Measurements from ENCODE around the gene ZC3H18.
A peak's percentile ranks its signal among the peaks of the same experiment; 100 is the strongest.

ZC3H18 gene

GRCh38 chr16:88570691-88571092 is 489 bp downstream of the ZC3H18 start:
- H3K36me3 ChIP-seq (ENCODE audit: control insufficient read depth, insufficient read depth, low read length, severe bottlenecking): peaks cover 12% of the 10 kb centered on the region
- no peaks in the 10 kb centered on the region for H3K27me3 ChIP-seq (replicated peaks; ENCODE audit: control insufficient read depth, insufficient read depth, low read length)
- no peaks in the 10 kb centered on the region for H3K9me3 ChIP-seq (ENCODE audit: control insufficient read depth, low read length)
- H3K4me1 ChIP-seq (ENCODE audit: control insufficient read depth, insufficient read depth, low read length): peaks cover 22% of the 10 kb centered on the region
- H3K4me3 ChIP-seq (ENCODE audit: low read length): peak overlapping the region; percentile 96
- peak; percentile 58 for DNase-seq (ENCODE audit: low read depth)
- peak overlapping the region; percentile 91 for H3K9ac ChIP-seq (ENCODE audit: low read length)

GRCh38 chr16:88575251-88575650 is 5.0 kb downstream of the ZC3H18 start:
- no peaks in the 10 kb centered on the region for H3K27me3 ChIP-seq (replicated peaks; ENCODE audit: control insufficient read depth, insufficient read depth, low read length)
- peaks cover 43% of the 10 kb centered on the region for H3K36me3 ChIP-seq (ENCODE audit: control insufficient read depth, insufficient read depth, low read length, severe bottlenecking)
- H3K4me3 ChIP-seq (ENCODE audit: low read length): no peak overlapping the region
- DNase-seq (ENCODE audit: low read depth): no peak
- H3K9ac ChIP-seq (ENCODE audit: low read length): no peak overlapping the region
- H3K9me3 ChIP-seq (ENCODE audit: control insufficient read depth, low read length): no peaks in the 10 kb centered on the region
- peaks cover 12% of the 10 kb centered on the region for H3K4me1 ChIP-seq (ENCODE audit: control insufficient read depth, insufficient read depth, low read length)

- no peak for DNase-seq (ENCODE audit: low read depth)
- no peaks in the 10 kb centered on the region for H3K9me3 ChIP-seq (ENCODE audit: control insufficient read depth, low read length)
- peaks cover 9% of the 10 kb centered on the region for H3K4me1 ChIP-seq (ENCODE audit: control insufficient read depth, insufficient read depth, low read length)
- H3K4me3 ChIP-seq (ENCODE audit: low read length): no peak overlapping the region
- H3K9ac ChIP-seq (ENCODE audit: low read length): no peak overlapping the region
- H3K36me3 ChIP-seq (ENCODE audit: control insufficient read depth, insufficient read depth, low read length, severe bottlenecking): peaks cover 53% of the 10 kb centered on the region
- H3K27me3 ChIP-seq (replicated peaks; ENCODE audit: control insufficient read depth, insufficient read depth, low read length): no peaks in the 10 kb centered on the region
Measured at GRCh38 chr16:88576307-88576706, 6.1 kb downstream of the ZC3H18 start.

DNA sequence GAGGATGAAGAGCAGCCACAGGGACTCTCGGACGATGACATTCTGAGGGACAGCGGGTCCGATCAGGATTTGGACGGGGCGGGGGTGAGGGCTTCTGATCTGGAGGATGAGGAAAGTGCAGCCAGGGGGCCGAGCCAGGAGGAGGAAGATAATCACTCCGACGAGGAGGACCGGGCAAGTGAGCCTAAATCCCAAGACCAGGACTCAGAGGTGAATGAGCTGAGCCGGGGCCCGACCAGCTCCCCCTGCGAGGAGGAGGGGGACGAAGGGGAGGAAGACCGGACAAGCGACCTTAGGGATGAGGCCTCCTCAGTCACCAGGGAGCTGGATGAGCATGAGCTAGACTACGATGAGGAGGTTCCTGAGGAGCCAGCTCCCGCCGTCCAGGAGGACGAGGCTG is 7.0 kb downstream of the ZC3H18 start:
- H3K4me1 ChIP-seq (ENCODE audit: control insufficient read depth, insufficient read depth, low read length): peaks cover under 1% of the 10 kb centered on the region
- H3K9ac ChIP-seq (ENCODE audit: low read length): no peak overlapping the region
- H3K36me3 ChIP-seq (ENCODE audit: control insufficient read depth, insufficient read depth, low read length, severe bottlenecking): peaks cover 59% of the 10 kb centered on the region
- no peak for DNase-seq (ENCODE audit: low read depth)
- H3K9me3 ChIP-seq (ENCODE audit: control insufficient read depth, low read length): no peaks in the 10 kb centered on the region
- no peaks in the 10 kb centered on the region for H3K27me3 ChIP-seq (replicated peaks; ENCODE audit: control insufficient read depth, insufficient read depth, low read length)
- H3K4me3 ChIP-seq (ENCODE audit: low read length): no peak overlapping the region

DNA sequence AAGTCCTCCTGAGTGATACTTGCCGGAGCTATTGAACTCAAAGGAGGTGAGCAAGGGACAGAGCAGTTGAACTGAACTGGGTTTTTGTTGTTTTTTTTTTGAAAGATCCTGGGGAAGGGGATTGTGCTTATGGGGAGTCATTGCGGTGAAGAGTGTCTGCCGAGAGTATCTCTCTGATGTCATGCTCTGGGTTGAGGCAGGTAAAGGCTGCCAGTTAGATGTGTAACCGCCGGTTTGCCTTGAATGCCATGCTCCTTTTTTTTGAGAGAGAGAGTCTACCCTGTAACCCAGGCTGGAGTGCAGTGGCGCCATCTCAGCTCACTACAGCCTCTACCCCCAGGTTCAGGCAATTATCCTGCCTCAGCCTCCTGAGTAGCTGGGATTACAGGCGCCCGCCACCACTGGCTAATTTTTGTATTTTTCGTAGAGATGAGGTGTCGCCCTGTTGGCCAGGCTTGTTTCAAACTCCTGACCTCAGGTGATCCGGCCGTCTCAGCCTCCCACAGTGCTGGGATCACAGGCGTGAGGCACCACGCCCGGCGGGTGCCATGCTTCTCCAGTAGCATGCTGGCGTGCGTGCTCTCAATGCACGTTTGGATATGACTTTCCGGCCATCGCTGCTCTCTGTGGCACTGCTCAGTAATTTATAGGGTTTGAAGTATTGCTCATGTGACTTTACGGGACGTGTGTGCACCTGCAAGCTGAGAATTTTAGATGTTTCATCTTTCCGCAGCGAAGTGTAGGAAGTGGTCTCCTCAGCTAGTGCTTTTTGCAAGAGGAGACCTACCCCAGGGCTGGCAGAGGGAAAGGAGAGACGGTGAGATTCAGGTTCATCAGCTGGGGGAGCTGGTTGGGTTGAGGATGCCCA is 8.5 kb downstream of the ZC3H18 start:
- no peak overlapping the region for H3K4me3 ChIP-seq (ENCODE audit: low read length)
- no peak for DNase-seq (ENCODE audit: low read depth)
- H3K36me3 ChIP-seq (ENCODE audit: control insufficient read depth, insufficient read depth, low read length, severe bottlenecking): peaks cover 64% of the 10 kb centered on the region
- H3K9ac ChIP-seq (ENCODE audit: low read length): no peak overlapping the region
- H3K9me3 ChIP-seq (ENCODE audit: control insufficient read depth, low read length): no peaks in the 10 kb centered on the region
- H3K4me1 ChIP-seq (ENCODE audit: control insufficient read depth, insufficient read depth, low read length): no peaks in the 10 kb centered on the region
- H3K27me3 ChIP-seq (replicated peaks; ENCODE audit: control insufficient read depth, insufficient read depth, low read length): no peaks in the 10 kb centered on the region

DNA sequence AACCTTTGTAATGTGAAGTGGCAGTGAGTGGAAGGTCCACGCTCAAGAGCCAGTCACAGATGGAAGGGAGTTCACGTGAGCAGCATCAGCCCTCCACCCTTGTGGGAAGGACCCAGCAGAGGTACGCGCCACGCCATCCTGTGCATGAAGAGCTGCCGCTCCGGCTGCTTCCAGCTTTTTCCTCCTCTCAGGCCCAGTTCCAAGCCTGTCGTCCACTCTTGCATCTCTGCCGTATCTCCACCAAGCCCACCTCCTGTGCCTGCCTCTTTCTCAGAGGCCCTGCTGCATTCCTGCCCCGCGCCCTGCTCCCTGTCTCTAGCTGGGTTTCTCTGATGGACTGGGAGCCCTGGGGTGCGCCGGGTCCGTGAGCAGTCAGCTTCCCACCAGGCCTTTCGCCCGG is 10.2 kb downstream of the ZC3H18 start:
- Histone ChIP-seq H3K36me3 (ENCODE audit: control insufficient read depth, insufficient read depth, low read length, severe bottlenecking) (peaks cover 62% of the 10 kb centered on the region), H3K27me3 (replicated peaks; ENCODE audit: control insufficient read depth, insufficient read depth, low read length) (no peaks in the 10 kb centered on the region), H3K9ac (ENCODE audit: low read length) (no peak overlapping the region), H3K4me3 (ENCODE audit: low read length) (no peak overlapping the region), H3K4me1 (ENCODE audit: control insufficient read depth, insufficient read depth, low read length) (no peaks in the 10 kb centered on the region), H3K9me3 (ENCODE audit: control insufficient read depth, low read length) (no peaks in the 10 kb centered on the region)
- no peak for DNase-seq (ENCODE audit: low read depth)

- no peaks in the 10 kb centered on the region for H3K9me3 ChIP-seq (ENCODE audit: control insufficient read depth, low read length)
Measured at GRCh38 chr16:88581033-88581432, 10.8 kb downstream of the ZC3H18 start.

DNA sequence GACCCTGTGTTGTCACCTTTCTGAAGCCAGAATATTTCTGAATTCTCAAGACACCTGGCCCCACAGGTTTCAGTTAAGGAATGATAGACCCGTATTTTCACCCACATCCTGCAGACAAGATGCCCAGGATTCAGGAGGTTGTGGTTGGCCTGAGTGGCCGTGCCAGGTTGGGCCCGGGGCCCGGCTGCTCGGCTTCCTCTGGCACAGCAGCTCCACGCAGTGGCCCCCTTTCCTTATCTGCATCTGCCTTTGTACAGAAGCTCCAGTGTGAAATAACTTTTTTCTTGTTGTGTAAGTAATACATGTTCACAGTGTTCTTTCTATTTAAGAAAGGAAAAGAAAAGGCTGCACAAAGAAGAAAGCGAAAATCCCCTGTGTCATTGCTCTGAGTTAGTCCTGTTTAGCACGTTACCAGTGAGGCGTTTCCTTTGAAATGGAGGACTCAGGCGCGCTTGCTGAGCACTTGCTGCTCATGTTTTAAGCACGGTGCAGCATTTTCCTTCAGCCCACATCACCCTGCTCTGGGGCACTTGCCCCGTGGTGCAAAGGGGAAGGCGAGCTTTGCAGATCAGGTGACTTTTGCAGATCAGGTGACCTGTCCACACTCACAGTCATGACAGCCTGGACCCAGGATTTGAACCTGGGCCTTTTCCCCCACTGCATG is 12.8 kb downstream of the ZC3H18 start:
- H3K36me3 ChIP-seq (ENCODE audit: control insufficient read depth, insufficient read depth, low read length, severe bottlenecking): peaks cover 65% of the 10 kb centered on the region
- no peak overlapping the region for H3K4me3 ChIP-seq (ENCODE audit: low read length)
- H3K9me3 ChIP-seq (ENCODE audit: control insufficient read depth, low read length): no peaks in the 10 kb centered on the region
- no peaks in the 10 kb centered on the region for H3K4me1 ChIP-seq (ENCODE audit: control insufficient read depth, insufficient read depth, low read length)
- no peak overlapping the region for H3K9ac ChIP-seq (ENCODE audit: low read length)
- no peaks in the 10 kb centered on the region for H3K27me3 ChIP-seq (replicated peaks; ENCODE audit: control insufficient read depth, insufficient read depth, low read length)
- no peak for DNase-seq (ENCODE audit: low read depth)

More at GRCh38 chr16:88581033-88581432, 10.8 kb downstream of the ZC3H18 start:
- Histone ChIP-seq H3K36me3 (ENCODE audit: control insufficient read depth, insufficient read depth, low read length, severe bottlenecking) (peaks cover 61% of the 10 kb centered on the region), H3K4me1 (ENCODE audit: control insufficient read depth, insufficient read depth, low read length) (no peaks in the 10 kb centered on the region), H3K9ac (ENCODE audit: low read length) (no peak overlapping the region), H3K27me3 (replicated peaks; ENCODE audit: control insufficient read depth, insufficient read depth, low read length) (no peaks in the 10 kb centered on the region), H3K4me3 (ENCODE audit: low read length) (no peak overlapping the region)
- no peak for DNase-seq (ENCODE audit: low read depth)

GRCh38 chr16:88584676-88585075 is 14.5 kb downstream of the ZC3H18 start:
- H3K9me3 ChIP-seq (ENCODE audit: control insufficient read depth, low read length): no peaks in the 10 kb centered on the region
- no peak overlapping the region for H3K4me3 ChIP-seq (ENCODE audit: low read length)
- no peak for DNase-seq (ENCODE audit: low read depth)
- no peaks in the 10 kb centered on the region for H3K4me1 ChIP-seq (ENCODE audit: control insufficient read depth, insufficient read depth, low read length)
- no peak overlapping the region for H3K9ac ChIP-seq (ENCODE audit: low read length)
- H3K27me3 ChIP-seq (replicated peaks; ENCODE audit: control insufficient read depth, insufficient read depth, low read length): no peaks in the 10 kb centered on the region
- H3K36me3 ChIP-seq (ENCODE audit: control insufficient read depth, insufficient read depth, low read length, severe bottlenecking): peaks cover 71% of the 10 kb centered on the region

- no peak overlapping the region for H3K9ac ChIP-seq (ENCODE audit: low read length)
- H3K9me3 ChIP-seq (ENCODE audit: control insufficient read depth, low read length): no peaks in the 10 kb centered on the region
- no peak overlapping the region for H3K4me3 ChIP-seq (ENCODE audit: low read length)
- H3K4me1 ChIP-seq (ENCODE audit: control insufficient read depth, insufficient read depth, low read length): no peaks in the 10 kb centered on the region
- peaks cover 71% of the 10 kb centered on the region for H3K36me3 ChIP-seq (ENCODE audit: control insufficient read depth, insufficient read depth, low read length, severe bottlenecking)
- H3K27me3 ChIP-seq (replicated peaks; ENCODE audit: control insufficient read depth, insufficient read depth, low read length): no peaks in the 10 kb centered on the region
- no peak for DNase-seq (ENCODE audit: low read depth)
Measured at GRCh38 chr16:88585269-88585668, 15.1 kb downstream of the ZC3H18 start.

- no peaks in the 10 kb centered on the region for H3K27me3 ChIP-seq (replicated peaks; ENCODE audit: control insufficient read depth, insufficient read depth, low read length)
- DNase-seq (ENCODE audit: low read depth): no peak
- H3K9me3 ChIP-seq (ENCODE audit: control insufficient read depth, low read length): no peaks in the 10 kb centered on the region
- peaks cover 69% of the 10 kb centered on the region for H3K36me3 ChIP-seq (ENCODE audit: control insufficient read depth, insufficient read depth, low read length, severe bottlenecking)
- H3K4me3 ChIP-seq (ENCODE audit: low read length): no peak overlapping the region
- no peak overlapping the region for H3K9ac ChIP-seq (ENCODE audit: low read length)
- no peaks in the 10 kb centered on the region for H3K4me1 ChIP-seq (ENCODE audit: control insufficient read depth, insufficient read depth, low read length)
Measured at GRCh38 chr16:88585927-88586581, 15.9 kb downstream of the ZC3H18 start.

Data from adipocyte (in vitro differentiated cells).